PC-9 (cell line): ENCODE results near the gene ATP1A2. TPM values are rescaled to one million over a fixed set of nuclear protein-coding genes. Genes with fewer than 3 reads are reported as not detected.

Experiments
- BruUV-seq: library from RNA; stranded (reverse); fragments of 400-500 nt; replicated peaks from 2 replicates; lab custom pipeline; 2021; lab: Mats Ljungman, UMichigan
- CTCF ChIA-PET: fragments of 300-600 bp; sonication (Branson Sonifier 250); formaldehyde crosslinking; loops from one replicate; lab custom pipeline; 2022; ENCODE audit warnings: antibody characterized with exemption; lab: Charles Lee
- POLR2A ChIA-PET: fragments of 300-600 bp; sonication (Branson Sonifier 250); formaldehyde crosslinking; loops from one replicate; lab custom pipeline; 2022; ENCODE audit warnings: antibody characterized with exemption; ENCODE audit not compliant: unreplicated experiment; lab: Charles Lee
- DNase-seq, 2 experiments: peaks; one replicate each; pipeline versions ENCODE4 v3.0.0 to v3.0.0-alpha.2; 2015 to 2022; ENCODE audit warnings: mixed read lengths in 1 of 2
- H2AFZ ChIP-seq: fragments of 200-600 bp; sonication (generic); 2 replicates; pipeline ENCODE4 v1.8.1; 2017; ENCODE audit warnings: antibody characterized with exemption
- H3F3A ChIP-seq: fragments of 200-600 bp; sonication (generic); 2 replicates; pipeline ENCODE4 v1.8.1; 2017; ENCODE audit warnings: antibody characterized with exemption, mild to moderate bottlenecking, low read depth; ENCODE audit not compliant: insufficient read depth
- H3K27ac ChIP-seq: fragments of 200-600 bp; sonication (generic); 2 replicates; pipeline ENCODE4 v1.6.1; 2016; ENCODE audit warnings: mixed run types
- H3K27me3 ChIP-seq: fragments of 200-600 bp; sonication (generic); 2 replicates; pipeline ENCODE4 v1.6.1; 2016; ENCODE audit warnings: low read depth, mixed run types; ENCODE audit not compliant: insufficient read depth
- H3K36me3 ChIP-seq: fragments of 200-600 bp; sonication (generic); 2 replicates; pipeline ENCODE4 v1.6.1; 2016; ENCODE audit warnings: low read depth, mixed run types
- H3K4me1 ChIP-seq: fragments of 200-600 bp; sonication (generic); replicated peaks from 2 replicates; pipeline ENCODE4 v1.6.1; 2016; ENCODE audit warnings: mixed run types; ENCODE audit not compliant: insufficient read depth
- H3K4me2 ChIP-seq: fragments of 200-600 bp; sonication (generic); 2 replicates; pipeline ENCODE4 v1.6.1; 2017; ENCODE audit warnings: mixed run types
- H3K4me3 ChIP-seq: fragments of 200-600 bp; sonication (generic); 2 replicates; pipeline ENCODE4 v1.6.1; 2016; ENCODE audit warnings: mixed run types
- H3K79me2 ChIP-seq: fragments of 200-600 bp; sonication (generic); 2 replicates; pipeline ENCODE4 v1.6.1; 2017; ENCODE audit warnings: low read depth, mixed run types
- H3K9me2 ChIP-seq: fragments of 200-600 bp; sonication (generic); 2 replicates; pipeline ENCODE4 v1.8.1; 2017; ENCODE audit warnings: mild to moderate bottlenecking; ENCODE audit not compliant: insufficient read depth
- H3K9me3 ChIP-seq: fragments of 200-600 bp; sonication (generic); 2 replicates; pipeline ENCODE4 v1.8.1; 2016; ENCODE audit warnings: low read depth; ENCODE audit not compliant: insufficient read depth
- H4K20me1 ChIP-seq: fragments of 200-600 bp; sonication (generic); 2 replicates; pipeline ENCODE4 v1.8.1; 2017; ENCODE audit not compliant: insufficient read depth
- EZH2 ChIP-seq: fragments of 200-600 bp; sonication (generic); IDR thresholded peaks from 2 replicates; pipeline ENCODE4 v1.8.0; 2017; ENCODE audit warnings: antibody characterized with exemption, low read depth
- intact Hi-C: fragments of 100-400 bp; cut with micrococcal nuclease; formaldehyde crosslinking; loops from one replicate; pipeline ENCODE4 v1.10.0; 2022; ENCODE audit not compliant: unreplicated experiment
- total RNA-seq: library from RNA; stranded (reverse); gene quantifications from 2 replicates; pipeline ENCODE4 v1.2.3, GENCODE V29; 2021
- TF ChIP-seq, protein P1 (sequence below): fragments of 200-600 bp; sonication (generic); conservative IDR thresholded peaks from 2 replicates; pipeline ENCODE4 v1.6.1; 2017; ENCODE audit warnings: mixed run types, antibody characterized with exemption, mild to moderate bottlenecking, moderate library complexity

ATP1A2 gene
- total RNA-seq, 1 experiment from 2014 or later: 1.1 TPM

DNA sequence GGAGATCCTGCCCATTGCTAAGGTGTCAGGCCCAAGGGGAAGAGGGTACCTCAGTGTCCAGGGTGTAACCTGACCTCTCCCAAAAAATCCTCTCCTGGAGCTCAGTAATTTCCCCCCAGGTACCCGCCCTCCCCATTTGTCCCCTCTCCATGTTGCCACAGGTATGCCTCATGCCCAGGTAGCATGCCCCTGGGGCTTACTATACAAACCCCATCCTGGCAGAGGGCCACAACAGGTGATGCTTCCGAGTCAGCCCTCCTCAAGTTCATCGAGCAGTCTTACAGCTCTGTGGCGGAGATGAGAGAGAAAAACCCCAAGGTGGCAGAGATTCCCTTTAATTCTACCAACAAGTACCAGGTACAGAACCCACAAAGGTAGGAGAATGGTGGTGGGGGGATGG, 51.5 kb downstream of the ATP1A2 start:
- no peaks in the 10 kb centered on the region for H3K9me3 ChIP-seq
- intact Hi-C loops: no loop called here
- TF ChIP-seq, protein P1, sequence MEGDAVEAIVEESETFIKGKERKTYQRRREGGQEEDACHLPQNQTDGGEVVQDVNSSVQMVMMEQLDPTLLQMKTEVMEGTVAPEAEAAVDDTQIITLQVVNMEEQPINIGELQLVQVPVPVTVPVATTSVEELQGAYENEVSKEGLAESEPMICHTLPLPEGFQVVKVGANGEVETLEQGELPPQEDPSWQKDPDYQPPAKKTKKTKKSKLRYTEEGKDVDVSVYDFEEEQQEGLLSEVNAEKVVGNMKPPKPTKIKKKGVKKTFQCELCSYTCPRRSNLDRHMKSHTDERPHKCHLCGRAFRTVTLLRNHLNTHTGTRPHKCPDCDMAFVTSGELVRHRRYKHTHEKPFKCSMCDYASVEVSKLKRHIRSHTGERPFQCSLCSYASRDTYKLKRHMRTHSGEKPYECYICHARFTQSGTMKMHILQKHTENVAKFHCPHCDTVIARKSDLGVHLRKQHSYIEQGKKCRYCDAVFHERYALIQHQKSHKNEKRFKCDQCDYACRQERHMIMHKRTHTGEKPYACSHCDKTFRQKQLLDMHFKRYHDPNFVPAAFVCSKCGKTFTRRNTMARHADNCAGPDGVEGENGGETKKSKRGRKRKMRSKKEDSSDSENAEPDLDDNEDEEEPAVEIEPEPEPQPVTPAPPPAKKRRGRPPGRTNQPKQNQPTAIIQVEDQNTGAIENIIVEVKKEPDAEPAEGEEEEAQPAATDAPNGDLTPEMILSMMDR: no peak
- no peaks in the 10 kb centered on the region; the same call in 1 of the 2 replicates for H3K9me2 ChIP-seq
- peak overlapping the region; percentile 24; the same call in 1 of the 2 replicates for H3K4me2 ChIP-seq
- no peak overlapping the region for H3K27ac ChIP-seq
- ChIA-PET CTCF (interaction anchor here (0.6 kb wide), 1 partner anchor 10 kb away, joined by 3 read pairs; no protein-coding TSS in a partner anchor), POLR2A (interaction anchor here (0.6 kb wide), 2 partner anchors 39 to 249 kb away, joined by 3 to 5 read pairs; no protein-coding TSS in a partner anchor)
- no peaks in the 10 kb centered on the region for H3K79me2 ChIP-seq
- H3K4me3 ChIP-seq: no peak overlapping the region
- no TSS peak for BruUV-seq
- DNase-seq: peak in 1 of 2 experiments; percentile 35
- H4K20me1 ChIP-seq: no peaks in the 10 kb centered on the region
- H3K27me3 ChIP-seq: no peaks in the 10 kb centered on the region
- peaks cover 9% of the 10 kb centered on the region; the same call in 1 of the 2 replicates for H3K4me1 ChIP-seq
- H2AFZ ChIP-seq: no peak overlapping the region
- H3K36me3 ChIP-seq: no peaks in the 10 kb centered on the region
- peaks cover 3% of the 10 kb centered on the region; the same call in 1 of the 2 replicates for H3F3A ChIP-seq

- Histone ChIP-seq H3K4me2 (peak overlapping the region; percentile 24; the same call in 1 of the 2 replicates), H3K9me3 (no peaks in the 10 kb centered on the region), H3F3A (peaks cover 3% of the 10 kb centered on the region; the same call in 1 of the 2 replicates), H3K27me3 (no peaks in the 10 kb centered on the region), H4K20me1 (no peaks in the 10 kb centered on the region), H2AFZ (no peak overlapping the region), H3K9me2 (no peaks in the 10 kb centered on the region; the same call in 1 of the 2 replicates), H3K79me2 (no peaks in the 10 kb centered on the region), H3K4me3 (no peak overlapping the region), H3K36me3 (no peaks in the 10 kb centered on the region), H3K4me1 (peaks cover 9% of the 10 kb centered on the region; the same call in 1 of the 2 replicates), H3K27ac (no peak overlapping the region)
- no peak for TF ChIP-seq EZH2
- TF ChIP-seq, protein P1: no peak; the same call in 1 of the 2 replicates
- no peak for DNase-seq
- ChIA-PET CTCF (no interaction called here), POLR2A (no interaction called here)
- intact Hi-C loops: no loop called here
- no TSS peak for BruUV-seq
These were observed 52.0 kb downstream of the ATP1A2 start for GRCh38 chr1:160167580-160167979.

- BruUV-seq: no TSS peak
- Histone ChIP-seq H3K79me2 (no peaks in the 10 kb centered on the region), H3K27me3 (no peaks in the 10 kb centered on the region; the same call in 1 of the 2 replicates), H3F3A (peaks cover 3% of the 10 kb centered on the region; the same call in 1 of the 2 replicates), H3K9me2 (no peaks in the 10 kb centered on the region; the same call in 1 of the 2 replicates), H3K4me1 (peaks cover 9% of the 10 kb centered on the region; the same call in 1 of the 2 replicates), H3K9me3 (no peaks in the 10 kb centered on the region), H4K20me1 (no peaks in the 10 kb centered on the region), H3K27ac (no peak overlapping the region), H3K4me2 (no peak overlapping the region), H2AFZ (no peak overlapping the region), H3K4me3 (no peak overlapping the region), H3K36me3 (no peaks in the 10 kb centered on the region)
- POLR2A ChIA-PET: no interaction called here
- no peak for DNase-seq
- CTCF ChIA-PET: no interaction called here
- TF ChIP-seq, protein P1: no peak
- no peak for TF ChIP-seq EZH2
- intact Hi-C loops: no loop called here
These were observed 52.5 kb downstream of the ATP1A2 start for GRCh38 chr1:160168016-160168415.
